Lower lobe of right lung (tissue), 2 donors: ENCODE data around the gene CCDC142. TPM values are rescaled to one million over a fixed set of nuclear protein-coding genes. Genes with fewer than 3 reads are reported as not detected.

Experiments
- ATAC-seq, 2 donors: fragments of 200-7000 bp; cut with Tn5 transposase; one replicate each; pipeline ENCODE4 v1.9.1; 2020 to 2022; ENCODE audit warnings: mild to moderate bottlenecking in 2 of 2, moderate library complexity in 2 of 2
- DNase-seq: peaks from one replicate; pipeline ENCODE4 v3.0.0-alpha.2; 2020
- H3K27ac ChIP-seq: fragments of 200-600 bp; one replicate; pipeline ENCODE4 v1.8.0; 2022
- H3K27me3 ChIP-seq: fragments of 200-600 bp; one replicate; pipeline ENCODE4 v1.8.0; 2022; ENCODE audit warnings: low read depth
- H3K36me3 ChIP-seq: fragments of 200-600 bp; one replicate; pipeline ENCODE4 v1.8.0; 2022; ENCODE audit warnings: mild to moderate bottlenecking
- H3K4me1 ChIP-seq: fragments of 200-600 bp; one replicate; pipeline ENCODE4 v1.8.0; 2022
- H3K4me3 ChIP-seq: fragments of 200-600 bp; one replicate; pipeline ENCODE4 v1.8.0; 2022; ENCODE audit warnings: mild to moderate bottlenecking
- H3K9me3 ChIP-seq: fragments of 200-600 bp; one replicate; pipeline ENCODE4 v1.8.0; 2022
- intact Hi-C: fragments of 100-400 bp; cut with DNase I; formaldehyde crosslinking; loops from one replicate; pipeline ENCODE4 v1.11.0; 2022
- total RNA-seq: library from RNA; stranded (reverse); fragmentation: NEBNext Ultra II Directional; extraction: Animal tissue kit (Norgen Biotek cat#: 25700); gene quantifications from one replicate; pipeline ENCODE4 v1.2.1, GENCODE V29; 2021
- TF ChIP-seq, protein P1 (sequence below): fragments of 200-600 bp; IDR thresholded peaks from one replicate; pipeline ENCODE4 v1.8.0; 2022; ENCODE audit warnings: antibody characterized with exemption, mild to moderate bottlenecking
- donor health status: DM: no; HTN: yes; CAD: no; lungs with severe emphysema.

The CCDC142 gene
- total RNA-seq, 1 donor from 2014 or later: 20.2 TPM

DNA sequence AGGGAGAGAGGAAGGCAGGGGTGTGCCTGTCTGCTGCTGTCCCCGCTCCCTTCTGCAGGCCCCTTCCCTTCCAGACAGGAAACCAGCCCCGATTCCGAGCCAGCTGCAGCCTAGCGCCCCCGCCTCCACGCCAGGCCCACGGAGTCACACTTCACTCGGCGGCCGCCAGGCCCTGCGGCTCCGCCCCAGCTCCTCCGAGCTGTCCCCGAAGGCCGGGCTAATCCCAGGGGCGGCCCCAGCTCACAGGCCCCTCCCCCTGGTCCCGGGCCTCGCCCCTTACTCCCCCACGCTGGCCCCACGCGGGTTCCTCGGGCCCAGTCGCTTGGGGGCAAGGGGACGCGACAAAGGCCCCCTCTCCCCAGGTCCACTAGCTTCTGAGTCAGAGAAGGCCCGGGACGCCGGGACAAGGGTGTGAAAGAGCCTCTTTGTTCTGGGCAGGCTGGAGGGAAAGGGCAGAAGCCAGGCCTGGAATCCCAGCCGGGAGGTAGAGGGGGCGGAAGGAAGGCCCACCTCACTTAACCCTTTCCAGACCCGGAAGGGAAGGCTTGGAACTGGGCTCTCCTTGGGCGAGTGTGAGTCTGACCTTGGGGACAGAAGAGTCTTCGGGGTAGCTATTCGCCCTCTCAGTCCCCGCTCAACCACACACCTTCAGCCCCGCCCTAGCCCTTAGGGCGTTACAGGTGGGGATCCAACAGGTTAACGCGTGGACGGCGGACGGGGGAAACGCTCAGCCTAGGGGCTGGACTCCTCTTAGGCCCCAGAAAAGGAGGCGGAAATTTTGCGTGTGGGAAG is 42.2 kb downstream of the CCDC142 start:
- H3K4me3 ChIP-seq: peak overlapping the region; percentile 64
- H3K9me3 ChIP-seq: no peaks in the 10 kb centered on the region
- peak; percentile 87 for DNase-seq
- TF ChIP-seq, protein P1, sequence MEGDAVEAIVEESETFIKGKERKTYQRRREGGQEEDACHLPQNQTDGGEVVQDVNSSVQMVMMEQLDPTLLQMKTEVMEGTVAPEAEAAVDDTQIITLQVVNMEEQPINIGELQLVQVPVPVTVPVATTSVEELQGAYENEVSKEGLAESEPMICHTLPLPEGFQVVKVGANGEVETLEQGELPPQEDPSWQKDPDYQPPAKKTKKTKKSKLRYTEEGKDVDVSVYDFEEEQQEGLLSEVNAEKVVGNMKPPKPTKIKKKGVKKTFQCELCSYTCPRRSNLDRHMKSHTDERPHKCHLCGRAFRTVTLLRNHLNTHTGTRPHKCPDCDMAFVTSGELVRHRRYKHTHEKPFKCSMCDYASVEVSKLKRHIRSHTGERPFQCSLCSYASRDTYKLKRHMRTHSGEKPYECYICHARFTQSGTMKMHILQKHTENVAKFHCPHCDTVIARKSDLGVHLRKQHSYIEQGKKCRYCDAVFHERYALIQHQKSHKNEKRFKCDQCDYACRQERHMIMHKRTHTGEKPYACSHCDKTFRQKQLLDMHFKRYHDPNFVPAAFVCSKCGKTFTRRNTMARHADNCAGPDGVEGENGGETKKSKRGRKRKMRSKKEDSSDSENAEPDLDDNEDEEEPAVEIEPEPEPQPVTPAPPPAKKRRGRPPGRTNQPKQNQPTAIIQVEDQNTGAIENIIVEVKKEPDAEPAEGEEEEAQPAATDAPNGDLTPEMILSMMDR: peak; percentile 28
- no peaks in the 10 kb centered on the region for H3K36me3 ChIP-seq
- intact Hi-C loops: no loop called here
- peaks cover 54% of the 10 kb centered on the region for H3K4me1 ChIP-seq
- peaks cover 17% of the 10 kb centered on the region for H3K27me3 ChIP-seq
- peak overlapping the region; percentile 91 for H3K27ac ChIP-seq
- ATAC-seq: peak; percentile 93 to 94

DNA sequence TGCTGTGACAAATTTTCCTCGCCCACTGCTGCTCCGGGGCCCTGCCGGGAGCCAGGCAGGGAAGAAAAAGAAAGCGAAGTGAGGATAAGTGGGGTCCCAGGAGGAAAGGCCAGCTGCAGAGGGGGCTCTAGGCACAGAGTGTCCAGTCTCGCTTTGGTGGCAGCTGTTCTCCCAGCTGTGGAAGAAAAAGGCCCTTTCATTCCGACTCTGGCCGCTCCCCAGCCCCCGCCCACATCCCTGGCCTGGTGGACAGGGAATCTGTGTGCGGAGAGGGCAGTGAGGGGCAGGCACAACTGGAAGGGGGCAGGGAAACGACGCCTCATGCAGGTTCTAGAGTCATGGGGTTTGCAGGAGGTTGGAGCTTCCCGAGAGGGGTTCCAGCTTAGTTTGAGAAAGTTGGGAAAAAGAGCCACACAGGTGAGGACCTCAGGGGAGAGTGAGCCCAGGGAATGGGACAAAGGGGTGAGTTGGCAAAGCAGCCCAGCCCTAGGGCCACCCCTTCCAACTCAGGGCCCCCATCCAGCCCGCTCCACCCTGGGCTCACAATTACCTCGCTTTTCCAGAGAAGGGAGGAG is 42.9 kb downstream of the CCDC142 start:
- no peak for DNase-seq
- TF ChIP-seq, protein P1: no peak
- Histone ChIP-seq H3K4me3 (peak overlapping the region; percentile 64), H3K9me3 (no peaks in the 10 kb centered on the region), H3K4me1 (peaks cover 54% of the 10 kb centered on the region), H3K27me3 (peaks cover 17% of the 10 kb centered on the region), H3K36me3 (no peaks in the 10 kb centered on the region), H3K27ac (peak overlapping the region; percentile 91)
- peak in 1 of 2 donors; percentile 7 for ATAC-seq
- intact Hi-C loops: no loop called here

DNA sequence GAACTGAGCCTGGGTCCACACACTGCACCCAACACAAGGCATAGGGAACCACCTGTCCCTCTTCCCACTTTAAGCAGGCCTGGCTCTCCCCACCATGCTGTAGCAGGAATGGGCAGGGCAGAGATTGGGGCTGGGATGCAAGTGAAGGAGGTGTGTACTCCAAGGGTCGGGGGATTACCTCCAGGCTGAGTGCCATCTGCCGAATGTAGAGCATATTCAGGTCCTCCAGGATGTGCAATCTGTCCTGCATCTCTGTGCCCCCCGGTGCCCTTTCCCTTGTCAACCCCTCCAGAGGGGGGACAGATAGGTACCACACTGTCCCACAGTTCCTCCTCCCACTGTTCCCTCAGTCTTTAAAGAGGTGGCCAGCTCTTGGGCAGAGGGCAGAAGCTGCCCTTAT is 43.4 kb downstream of the CCDC142 start:
- Histone ChIP-seq H3K9me3 (no peaks in the 10 kb centered on the region), H3K27ac (peak overlapping the region; percentile 91), H3K4me1 (peaks cover 54% of the 10 kb centered on the region), H3K27me3 (peaks cover 17% of the 10 kb centered on the region), H3K4me3 (peak overlapping the region; percentile 64), H3K36me3 (no peaks in the 10 kb centered on the region)
- ATAC-seq: no peak
- no peak for DNase-seq
- intact Hi-C loops: no loop called here
- TF ChIP-seq, protein P1: no peak

DNA sequence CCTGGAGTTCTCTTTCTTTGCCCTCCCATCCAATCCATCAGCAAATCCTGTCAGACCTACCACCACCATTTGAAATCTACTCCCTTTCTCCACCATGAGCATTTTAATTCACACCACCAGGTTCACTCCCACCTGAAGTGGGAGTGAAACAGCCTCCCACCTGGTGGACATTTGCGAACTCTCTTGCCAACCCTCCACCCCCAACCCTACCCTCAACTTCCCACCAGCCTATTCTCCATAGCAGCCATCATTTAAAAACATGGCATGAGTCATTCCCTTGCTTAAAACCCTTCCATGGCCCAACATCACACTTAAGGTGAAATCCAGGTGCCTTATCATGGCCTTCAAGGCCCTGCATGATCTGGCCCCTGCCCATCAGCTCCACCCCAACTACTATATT is 44.5 kb downstream of the CCDC142 start:
- Histone ChIP-seq H3K4me3 (no peak overlapping the region), H3K27ac (no peak overlapping the region), H3K9me3 (no peaks in the 10 kb centered on the region), H3K27me3 (peaks cover 16% of the 10 kb centered on the region), H3K4me1 (peaks cover 48% of the 10 kb centered on the region), H3K36me3 (no peaks in the 10 kb centered on the region)
- no peak for ATAC-seq
- TF ChIP-seq, protein P1: no peak
- intact Hi-C loops: no loop called here
- no peak for DNase-seq

DNA sequence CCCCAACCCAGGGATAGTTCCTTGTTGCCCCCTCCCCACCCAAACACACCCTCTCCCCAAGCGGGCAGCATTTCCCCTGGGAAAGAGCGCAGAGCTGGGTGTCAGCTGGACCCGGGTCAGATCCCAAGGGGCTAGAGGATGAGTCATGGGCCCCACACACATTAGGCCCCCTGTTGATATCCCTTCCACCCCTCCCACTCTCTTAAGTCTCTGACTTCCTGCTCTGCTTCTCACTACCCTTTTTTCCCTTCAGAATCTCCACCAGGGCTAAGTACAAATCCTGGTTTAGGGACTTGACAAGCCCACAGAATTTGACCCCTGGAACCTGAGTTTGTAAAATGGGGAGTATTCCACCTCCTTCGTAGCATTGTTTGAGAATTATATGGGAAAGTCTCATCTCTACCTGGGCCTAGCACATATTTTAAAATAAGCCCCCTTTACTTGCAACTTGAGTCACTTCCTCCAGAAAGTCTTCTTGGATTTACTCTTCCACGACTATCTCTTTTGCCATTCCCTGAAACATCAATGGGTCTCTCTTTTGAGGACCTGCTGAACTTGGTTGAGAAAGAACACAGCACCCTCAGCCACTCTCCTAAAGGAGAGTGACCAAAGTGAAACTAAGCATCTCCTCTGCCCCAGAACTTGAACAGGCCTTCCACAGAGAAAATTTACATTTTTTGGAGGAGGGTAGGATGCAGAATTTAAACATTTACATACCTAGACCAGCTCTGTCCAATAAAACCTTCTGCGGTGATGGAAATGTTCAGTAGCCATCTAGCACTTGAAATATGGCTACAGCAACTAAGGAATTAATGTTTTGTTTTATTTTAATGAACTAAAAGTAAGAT is 45.7 kb downstream of the CCDC142 start:
- H3K4me1 ChIP-seq: peaks cover 44% of the 10 kb centered on the region
- no peaks in the 10 kb centered on the region for H3K9me3 ChIP-seq
- DNase-seq (no peak), ATAC-seq (no peak)
- peaks cover 11% of the 10 kb centered on the region for H3K27me3 ChIP-seq
- peaks cover 4% of the 10 kb centered on the region for H3K36me3 ChIP-seq
- TF ChIP-seq, protein P1: no peak
- H3K4me3 ChIP-seq: no peak overlapping the region
- no peak overlapping the region for H3K27ac ChIP-seq
- intact Hi-C loops: no loop called here
